Measurements from ENCODE around the gene PRKG1.

DNA sequence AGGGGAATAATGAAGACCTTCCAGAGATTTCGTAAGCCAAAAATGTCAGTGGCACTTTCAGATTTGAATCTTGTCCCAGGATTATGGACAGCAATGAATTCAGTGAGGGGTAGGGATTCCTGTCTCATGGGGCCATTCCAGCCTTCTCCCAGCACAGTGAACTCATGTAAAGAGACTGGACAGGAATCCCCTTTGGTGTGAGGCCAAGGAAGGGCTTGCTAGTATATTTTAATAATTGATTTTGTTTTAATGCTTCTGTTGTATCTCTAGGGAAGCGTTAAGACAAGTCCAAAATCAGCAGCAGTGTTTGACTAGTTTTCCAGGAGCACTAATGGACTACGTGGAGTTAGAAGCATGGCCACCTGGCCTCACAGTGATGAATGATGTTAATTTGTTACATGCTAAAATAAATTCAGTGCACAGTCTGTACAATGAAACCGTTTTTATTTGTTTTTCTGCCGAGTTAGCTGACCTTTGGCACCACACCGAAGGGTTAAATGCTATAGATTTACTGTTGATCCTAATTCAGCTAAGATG lies 1025.8 kb downstream of the PRKG1 start:
- TF ChIP-seq, protein P1, sequence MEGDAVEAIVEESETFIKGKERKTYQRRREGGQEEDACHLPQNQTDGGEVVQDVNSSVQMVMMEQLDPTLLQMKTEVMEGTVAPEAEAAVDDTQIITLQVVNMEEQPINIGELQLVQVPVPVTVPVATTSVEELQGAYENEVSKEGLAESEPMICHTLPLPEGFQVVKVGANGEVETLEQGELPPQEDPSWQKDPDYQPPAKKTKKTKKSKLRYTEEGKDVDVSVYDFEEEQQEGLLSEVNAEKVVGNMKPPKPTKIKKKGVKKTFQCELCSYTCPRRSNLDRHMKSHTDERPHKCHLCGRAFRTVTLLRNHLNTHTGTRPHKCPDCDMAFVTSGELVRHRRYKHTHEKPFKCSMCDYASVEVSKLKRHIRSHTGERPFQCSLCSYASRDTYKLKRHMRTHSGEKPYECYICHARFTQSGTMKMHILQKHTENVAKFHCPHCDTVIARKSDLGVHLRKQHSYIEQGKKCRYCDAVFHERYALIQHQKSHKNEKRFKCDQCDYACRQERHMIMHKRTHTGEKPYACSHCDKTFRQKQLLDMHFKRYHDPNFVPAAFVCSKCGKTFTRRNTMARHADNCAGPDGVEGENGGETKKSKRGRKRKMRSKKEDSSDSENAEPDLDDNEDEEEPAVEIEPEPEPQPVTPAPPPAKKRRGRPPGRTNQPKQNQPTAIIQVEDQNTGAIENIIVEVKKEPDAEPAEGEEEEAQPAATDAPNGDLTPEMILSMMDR (IDR thresholded peaks at IDR 0.05; ENCODE audit: insufficient read depth, low read length, poor library complexity, severe bottlenecking): no peak
- TF ChIP-seq EZH2phosphoT487 (conservative IDR thresholded peaks at IDR 0.05; ENCODE audit: low read length): no peak
